Panc1 (cell line): Measurements from ENCODE around the gene GPRC5C. TPM values are rescaled to one million over a fixed set of nuclear protein-coding genes. Genes with fewer than 3 reads are reported as not detected.

Experiments
- ATAC-seq: fragments of 200-7000 bp; cut with Tn5 transposase; 2 replicates; pipeline ENCODE4 v1.9.1; 2020; ENCODE audit warnings: mild to moderate bottlenecking, moderate library complexity
- BruUV-seq: library from RNA; stranded (reverse); fragments of 400-500 nt; replicated peaks from 2 replicates; lab custom pipeline; 2021; lab: Mats Ljungman, UMichigan
- CTCF ChIA-PET: fragments of 300-600 bp; sonication (Branson Sonifier 250); formaldehyde crosslinking; loops from one replicate; lab custom pipeline; 2022; ENCODE audit warnings: antibody characterized with exemption; lab: Charles Lee
- POLR2A ChIA-PET: fragments of 300-600 bp; sonication (Branson Sonifier 250); formaldehyde crosslinking; loops from one replicate; lab custom pipeline; 2022; ENCODE audit warnings: antibody characterized with exemption; lab: Charles Lee
- DNase-seq: peaks from one replicate; pipeline ENCODE4 v3.0.0-alpha.2; 2010; ENCODE audit warnings: low read depth, low spot score
- H3K27ac ChIP-seq: 2 replicates; pipeline ENCODE4 v1.5.1; 2011; ENCODE audit warnings: mild to moderate bottlenecking, low read length, inconsistent platforms
- H3K27me3 ChIP-seq: fragments of 200-500 bp; sonication (Bioruptor generic); 2 replicates; pipeline ENCODE4 v1.6.0; 2014; ENCODE audit warnings: low read length, inconsistent platforms; ENCODE audit not compliant: control insufficient read depth, insufficient read depth
- H3K36me3 ChIP-seq: fragments of 200-500 bp; sonication (Bioruptor generic); 2 replicates; pipeline ENCODE4 v1.5.1; 2014; ENCODE audit warnings: inconsistent platforms, mild to moderate bottlenecking, low read length, moderate library complexity; ENCODE audit not compliant: control insufficient read depth, insufficient read depth
- H3K4me1 ChIP-seq: 2 replicates; pipeline ENCODE4 v1.5.1; 2011; ENCODE audit warnings: inconsistent platforms, mild to moderate bottlenecking, low read length, moderate library complexity; ENCODE audit not compliant: control insufficient read depth, insufficient read depth
- H3K4me3 ChIP-seq, 2 experiments: 2 replicates each; pipeline ENCODE4 v1.5.1; 2011 to 2012; ENCODE audit warnings: low read depth in 2 of 2, low read length in 2 of 2, mild to moderate bottlenecking in 2 of 2, inconsistent platforms in 1 of 2, moderate library complexity in 1 of 2
- H3K9me3 ChIP-seq: fragments of 200-500 bp; sonication (Bioruptor generic); 2 replicates; pipeline ENCODE4 v1.5.1; 2014; ENCODE audit warnings: low read depth, mild to moderate bottlenecking, inconsistent platforms, low read length, moderate library complexity; ENCODE audit not compliant: control insufficient read depth, insufficient read depth
- CTCF ChIP-seq: fragments of 450-650 bp; IDR thresholded peaks from 2 replicates; pipeline ENCODE4 v1.5.1; 2017; ENCODE audit warnings: mild to moderate bottlenecking
- POLR2AphosphoS5 ChIP-seq: IDR thresholded peaks from 2 replicates; pipeline ENCODE4 v1.6.1; 2012; ENCODE audit warnings: mild to moderate bottlenecking, low read depth, low read length, moderate library complexity
- REST ChIP-seq, 2 experiments: IDR thresholded peaks; 2 replicates each; pipeline ENCODE4 v1.6.1; 2011 to 2012; ENCODE audit warnings: low read depth in 2 of 2, control low read depth in 1 of 2, low read length in 1 of 2, mild to moderate bottlenecking in 1 of 2, moderate library complexity in 1 of 2; ENCODE audit not compliant: insufficient read depth in 1 of 2
- SIN3A ChIP-seq: IDR thresholded peaks from 2 replicates; pipeline ENCODE4 v1.6.1; 2012; ENCODE audit warnings: low read depth, mild to moderate bottlenecking, low read length, moderate library complexity, borderline replicate concordance; ENCODE audit not compliant: insufficient read depth
- TCF7L2 ChIP-seq: IDR thresholded peaks from 2 replicates; pipeline ENCODE4 v1.6.1; 2011; ENCODE audit warnings: mild to moderate bottlenecking, low read depth, low read length, inconsistent platforms
- in situ Hi-C: cut with HindIII; loops from 2 replicates; pipeline ENCODE4 v1.10.0; 2016; ENCODE audit warnings: low sequenced_read_pairs, low pct_unique_long_range_greater_than_20kb
- intact Hi-C: fragments of 100-400 bp; cut with micrococcal nuclease; formaldehyde crosslinking; loops from one replicate; pipeline ENCODE4 v1.10.0; 2022; ENCODE audit not compliant: unreplicated experiment
- total RNA-seq: library from RNA; stranded (reverse); gene quantifications from one replicate; pipeline ENCODE4 v1.2.1, GENCODE V29; 2021; ENCODE audit not compliant: unreplicated experiment

The GPRC5C gene
- total RNA-seq, 1 experiment from 2014 or later, result 57.1 TPM

- in situ Hi-C loops, result no loop called here
- CTCF ChIA-PET, result interaction anchor here (2.5 kb wide), 1 partner anchor 65 kb away, joined by 11 read pairs; no protein-coding TSS in a partner anchor
- POLR2A ChIA-PET, result interaction anchor here (0.6 to 1.0 kb wide), 3 partner anchors 14 to 26 kb away, joined by 3 to 6 read pairs (median 4); no protein-coding TSS in a partner anchor
Observed at GRCh38 chr17:74443516-74444296, 11.8 kb downstream of the GPRC5C start.

More at GRCh38 chr17:74443516-74444296, 11.8 kb downstream of the GPRC5C start:
- H3K4me1 ChIP-seq, result peaks cover 22% of the 10 kb centered on the region
- no peak overlapping the region for H3K4me3 ChIP-seq
- intact Hi-C loops, result no loop called here
- DNase-seq, result no peak
- no peak overlapping the region for H3K27ac ChIP-seq
- no peaks in the 10 kb centered on the region for H3K27me3 ChIP-seq
- ATAC-seq, result peak; percentile 22; the same call in 1 of the 2 replicates
- TF ChIP-seq CTCF (no peak), TCF7L2 (no peak), SIN3A (no peak), POLR2AphosphoS5 (no peak), REST (IDR thresholded peaks at IDR 0.05; ENCODE audit: insufficient read depth in 1 of 2, low read depth in 2 of 2, low read length in 1 of 2) (no peak)
- no peaks in the 10 kb centered on the region for H3K36me3 ChIP-seq
- H3K9me3 ChIP-seq, result no peaks in the 10 kb centered on the region
- BruUV-seq, result no TSS peak
